ENCODE measurements around the gene ZNF835. TPM values are rescaled to one million over a fixed set of nuclear protein-coding genes. Genes with fewer than 3 reads are reported as not detected.
A peak's percentile ranks its signal among the peaks of the same experiment; 100 is the strongest.

The ZNF835 gene
- total RNA-seq, 1 experiment from 2014 or later = not detected

DNA sequence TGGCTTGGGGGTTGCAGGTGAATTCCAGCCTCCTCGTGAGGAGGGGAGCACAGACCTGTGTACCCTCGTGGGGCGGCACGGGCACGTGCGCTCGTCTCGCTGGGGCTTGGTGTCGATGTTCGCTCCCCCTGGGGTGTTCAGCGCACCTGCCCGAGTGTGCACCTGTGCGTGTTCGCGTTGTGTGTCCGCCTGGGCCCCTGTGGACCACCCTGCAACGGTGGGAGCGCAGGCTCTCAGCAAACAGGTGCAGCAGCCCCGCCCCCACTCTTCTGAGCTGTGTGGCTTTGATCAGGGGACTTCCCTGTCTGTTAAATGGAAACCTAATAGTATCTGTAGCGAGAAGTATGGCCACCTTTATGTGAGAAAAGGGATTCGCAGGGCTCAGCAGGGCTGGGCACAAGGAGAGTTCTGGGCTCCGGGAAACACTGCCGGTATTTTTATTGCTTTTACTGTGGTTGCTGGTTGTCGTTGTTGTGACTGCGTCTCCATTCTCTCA, 28.0 kb downstream of the ZNF835 start:
- intact Hi-C loops (cut with micrococcal nuclease; ENCODE audit: unreplicated experiment) = no loop called here
- CTCF ChIA-PET = no interaction called here
- Histone ChIP-seq H3K4me2 (no peak overlapping the region), H3K9me3 (ENCODE audit: insufficient read depth, low read depth) (no peaks in the 10 kb centered on the region), H3K27ac (no peak overlapping the region), H2AFZ (no peak overlapping the region), H3K4me1 (replicated peaks; ENCODE audit: insufficient read depth) (no peaks in the 10 kb centered on the region), H4K20me1 (ENCODE audit: insufficient read depth) (no peaks in the 10 kb centered on the region), H3K36me3 (ENCODE audit: low read depth) (no peaks in the 10 kb centered on the region), H3K4me3 (no peak overlapping the region), H3F3A (ENCODE audit: insufficient read depth, low read depth) (no peaks in the 10 kb centered on the region), H3K79me2 (ENCODE audit: low read depth) (no peaks in the 10 kb centered on the region), H3K27me3 (ENCODE audit: insufficient read depth, low read depth) (peaks cover 20% of the 10 kb centered on the region), H3K9me2 (ENCODE audit: insufficient read depth) (no peaks in the 10 kb centered on the region)
- POLR2A ChIA-PET (ENCODE audit: unreplicated experiment) = no interaction called here
- no peak for DNase-seq
- TF ChIP-seq, protein P1, sequence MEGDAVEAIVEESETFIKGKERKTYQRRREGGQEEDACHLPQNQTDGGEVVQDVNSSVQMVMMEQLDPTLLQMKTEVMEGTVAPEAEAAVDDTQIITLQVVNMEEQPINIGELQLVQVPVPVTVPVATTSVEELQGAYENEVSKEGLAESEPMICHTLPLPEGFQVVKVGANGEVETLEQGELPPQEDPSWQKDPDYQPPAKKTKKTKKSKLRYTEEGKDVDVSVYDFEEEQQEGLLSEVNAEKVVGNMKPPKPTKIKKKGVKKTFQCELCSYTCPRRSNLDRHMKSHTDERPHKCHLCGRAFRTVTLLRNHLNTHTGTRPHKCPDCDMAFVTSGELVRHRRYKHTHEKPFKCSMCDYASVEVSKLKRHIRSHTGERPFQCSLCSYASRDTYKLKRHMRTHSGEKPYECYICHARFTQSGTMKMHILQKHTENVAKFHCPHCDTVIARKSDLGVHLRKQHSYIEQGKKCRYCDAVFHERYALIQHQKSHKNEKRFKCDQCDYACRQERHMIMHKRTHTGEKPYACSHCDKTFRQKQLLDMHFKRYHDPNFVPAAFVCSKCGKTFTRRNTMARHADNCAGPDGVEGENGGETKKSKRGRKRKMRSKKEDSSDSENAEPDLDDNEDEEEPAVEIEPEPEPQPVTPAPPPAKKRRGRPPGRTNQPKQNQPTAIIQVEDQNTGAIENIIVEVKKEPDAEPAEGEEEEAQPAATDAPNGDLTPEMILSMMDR (conservative IDR thresholded peaks at IDR 0.05) = no peak
- no peak for TF ChIP-seq EZH2 (IDR thresholded peaks at IDR 0.05; ENCODE audit: low read depth)
- BruUV-seq (replicated peaks) = no TSS peak

DNA sequence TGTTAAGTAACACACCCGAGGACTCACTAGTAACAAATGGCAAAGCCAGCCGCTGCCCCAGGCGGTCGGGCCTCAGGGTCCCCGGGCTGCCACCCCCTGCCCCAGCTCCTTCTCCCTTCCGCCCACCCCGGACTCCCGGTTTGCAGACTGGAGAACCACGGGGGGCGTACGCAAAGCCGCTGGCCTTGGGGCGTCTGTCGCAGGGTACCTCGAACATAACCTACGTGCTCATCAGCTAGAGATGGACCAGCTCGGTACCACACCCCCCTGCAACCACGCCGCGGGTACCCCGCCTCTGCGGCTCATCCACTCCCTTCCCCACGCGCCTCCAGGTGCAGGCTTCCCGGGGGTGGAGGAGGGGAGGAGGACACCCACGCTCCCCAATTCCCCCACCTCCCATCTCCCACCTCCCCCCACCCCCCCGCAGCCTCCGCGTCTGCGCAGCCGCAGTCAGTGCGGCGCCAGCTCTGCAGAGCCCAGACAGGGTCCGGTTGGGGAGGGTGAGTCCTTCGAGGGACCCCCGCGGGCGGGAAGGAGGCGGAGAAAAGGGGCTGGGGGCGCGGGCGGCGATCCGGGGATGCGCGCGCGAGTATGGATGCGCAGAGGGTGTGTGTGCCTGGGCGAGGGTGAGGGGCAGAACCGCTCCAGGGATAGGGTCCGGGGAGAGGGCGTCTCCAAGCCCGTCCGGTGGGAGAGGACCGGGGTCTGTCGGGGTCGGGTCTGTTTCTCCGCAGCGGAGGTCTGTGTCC, 28.7 kb downstream of the ZNF835 start, which contains the start of gene SMIM17:
Gene SMIM17, plus strand, starts transcription at position 449 of the 749 bp plus-strand sequence. CDS start 2,509 bp downstream, outside the sequence.
- Histone ChIP-seq H3K27ac (no peak within 1 kb of the TSS), H3K27me3 (ENCODE audit: insufficient read depth, low read depth) (peaks cover 20% of the 10 kb centered on the region), H3K4me1 (replicated peaks; ENCODE audit: insufficient read depth) (no peaks in the 10 kb centered on the region), H3K9me2 (ENCODE audit: insufficient read depth) (no peaks in the 10 kb centered on the region), H3F3A (ENCODE audit: insufficient read depth, low read depth) (no peaks in the 10 kb centered on the region), H4K20me1 (ENCODE audit: insufficient read depth) (no peaks in the 10 kb centered on the region), H3K36me3 (ENCODE audit: low read depth) (no peaks in the 10 kb centered on the region), H3K79me2 (ENCODE audit: low read depth) (no peaks in the 10 kb centered on the region), H3K4me3 (no peak within 1 kb of the TSS), H3K9me3 (ENCODE audit: insufficient read depth, low read depth) (no peaks in the 10 kb centered on the region), H2AFZ (no peak within 1 kb of the TSS), H3K4me2 (no peak within 1 kb of the TSS)
- intact Hi-C loops (cut with micrococcal nuclease; ENCODE audit: unreplicated experiment) = no loop called here
- BruUV-seq (replicated peaks) = no TSS peak
- TF ChIP-seq, protein P1 (conservative IDR thresholded peaks at IDR 0.05) = no peak
- TF ChIP-seq EZH2 (IDR thresholded peaks at IDR 0.05; ENCODE audit: low read depth) = no peak
- POLR2A ChIA-PET (ENCODE audit: unreplicated experiment) = no interaction called here
- CTCF ChIA-PET = no interaction called here
- DNase-seq = no peak

- H3K27me3 ChIP-seq (ENCODE audit: insufficient read depth, low read depth) = peaks cover 16% of the 10 kb centered on the region
These were observed 32.3 kb downstream of the ZNF835 start for GRCh38 chr19:56639217-56639616.

More at GRCh38 chr19:56639217-56639616, 32.3 kb downstream of the ZNF835 start:
- no peak for TF ChIP-seq EZH2 (IDR thresholded peaks at IDR 0.05; ENCODE audit: low read depth)
- TF ChIP-seq, protein P1 (conservative IDR thresholded peaks at IDR 0.05) = no peak
- Histone ChIP-seq H3K27ac (no peak overlapping the region), H3K4me2 (no peak overlapping the region), H3K9me2 (ENCODE audit: insufficient read depth) (no peaks in the 10 kb centered on the region), H3K4me1 (replicated peaks; ENCODE audit: insufficient read depth) (no peaks in the 10 kb centered on the region), H3K4me3 (no peak overlapping the region), H3K9me3 (ENCODE audit: insufficient read depth, low read depth) (no peaks in the 10 kb centered on the region; the same call in 1 of the 2 replicates), H3F3A (ENCODE audit: insufficient read depth, low read depth) (no peaks in the 10 kb centered on the region), H2AFZ (no peak overlapping the region), H3K79me2 (ENCODE audit: low read depth) (no peaks in the 10 kb centered on the region), H4K20me1 (ENCODE audit: insufficient read depth) (no peaks in the 10 kb centered on the region), H3K36me3 (ENCODE audit: low read depth) (no peaks in the 10 kb centered on the region)
- BruUV-seq (replicated peaks) = no TSS peak
- CTCF ChIA-PET = no interaction called here
- intact Hi-C loops (cut with micrococcal nuclease; ENCODE audit: unreplicated experiment) = no loop called here
- POLR2A ChIA-PET (ENCODE audit: unreplicated experiment) = no interaction called here
- peak in 1 of 2 experiments; percentile 16 for DNase-seq

Data from PC-9 (cell line).